GM12873 (cell line): ENCODE measurements around the gene LAMA3.

Experiments used
- TF ChIP-seq, protein P1 (sequence below): IDR thresholded peaks from 2 replicates; pipeline ENCODE4 v1.5.1; 2012; ENCODE audit warnings: low read depth, mild to moderate bottlenecking, moderate library complexity, low read length, control low read depth; ENCODE audit not compliant: insufficient read depth; ENCODE audit errors: missing control alignments

Gene LAMA3

DNA sequence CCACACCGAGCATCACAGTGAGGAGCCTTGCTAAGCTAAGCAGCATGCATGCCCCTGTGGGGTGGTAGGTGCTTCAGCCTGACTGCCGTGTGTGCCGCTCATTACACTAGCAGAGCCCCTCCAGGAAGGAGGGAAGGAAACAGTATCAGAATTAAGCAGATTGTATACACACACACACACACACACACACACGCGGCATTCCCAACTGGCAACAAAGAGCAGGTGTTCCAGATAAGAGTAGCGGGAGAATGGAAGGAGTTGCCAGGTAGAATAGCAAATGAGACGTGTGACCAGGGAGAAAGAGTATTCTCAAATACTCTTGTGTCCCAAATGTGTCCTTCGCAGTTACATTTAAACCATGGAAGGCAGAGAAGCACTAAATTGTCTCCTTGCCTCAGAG is 277.7 kb downstream of the LAMA3 start:
- TF ChIP-seq, protein P1, sequence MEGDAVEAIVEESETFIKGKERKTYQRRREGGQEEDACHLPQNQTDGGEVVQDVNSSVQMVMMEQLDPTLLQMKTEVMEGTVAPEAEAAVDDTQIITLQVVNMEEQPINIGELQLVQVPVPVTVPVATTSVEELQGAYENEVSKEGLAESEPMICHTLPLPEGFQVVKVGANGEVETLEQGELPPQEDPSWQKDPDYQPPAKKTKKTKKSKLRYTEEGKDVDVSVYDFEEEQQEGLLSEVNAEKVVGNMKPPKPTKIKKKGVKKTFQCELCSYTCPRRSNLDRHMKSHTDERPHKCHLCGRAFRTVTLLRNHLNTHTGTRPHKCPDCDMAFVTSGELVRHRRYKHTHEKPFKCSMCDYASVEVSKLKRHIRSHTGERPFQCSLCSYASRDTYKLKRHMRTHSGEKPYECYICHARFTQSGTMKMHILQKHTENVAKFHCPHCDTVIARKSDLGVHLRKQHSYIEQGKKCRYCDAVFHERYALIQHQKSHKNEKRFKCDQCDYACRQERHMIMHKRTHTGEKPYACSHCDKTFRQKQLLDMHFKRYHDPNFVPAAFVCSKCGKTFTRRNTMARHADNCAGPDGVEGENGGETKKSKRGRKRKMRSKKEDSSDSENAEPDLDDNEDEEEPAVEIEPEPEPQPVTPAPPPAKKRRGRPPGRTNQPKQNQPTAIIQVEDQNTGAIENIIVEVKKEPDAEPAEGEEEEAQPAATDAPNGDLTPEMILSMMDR: no peak

DNA sequence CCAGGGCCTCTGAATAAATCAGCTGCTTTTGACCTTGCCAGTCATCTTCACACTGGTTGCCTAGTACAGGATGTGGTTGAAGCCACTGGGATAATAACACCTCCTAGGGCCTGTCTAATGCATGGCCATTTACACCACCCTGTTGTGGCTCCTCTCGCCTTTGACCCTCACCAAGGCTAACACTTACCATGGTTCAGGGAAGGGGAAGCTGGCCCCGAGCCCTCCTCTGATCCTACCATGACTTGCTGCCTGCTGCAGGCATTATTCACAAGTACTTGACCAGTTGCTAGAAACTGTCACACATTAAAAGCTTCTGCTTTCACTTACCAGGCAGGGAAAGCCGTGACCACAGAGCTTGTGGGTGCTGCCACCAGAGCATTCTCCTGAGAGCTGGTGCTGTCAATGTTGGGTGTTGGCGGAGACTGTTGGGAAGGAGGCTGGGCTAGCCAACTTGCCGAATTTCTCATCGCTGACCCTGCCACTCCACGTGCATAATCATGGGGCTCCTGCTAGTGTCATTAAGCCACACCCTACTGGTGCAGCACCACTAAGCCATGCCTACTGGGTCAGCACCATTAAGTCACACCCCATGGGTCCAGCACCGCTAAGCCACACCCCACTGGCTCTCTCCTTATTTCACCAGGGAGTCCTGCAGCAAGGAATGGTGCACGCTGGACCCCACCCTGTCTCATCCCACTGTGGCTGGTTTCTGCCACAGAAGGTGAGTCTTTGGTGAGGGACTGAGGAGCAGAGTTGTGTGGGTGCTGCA is 278.3 kb downstream of the LAMA3 start:
- TF ChIP-seq, protein P1: no peak

DNA sequence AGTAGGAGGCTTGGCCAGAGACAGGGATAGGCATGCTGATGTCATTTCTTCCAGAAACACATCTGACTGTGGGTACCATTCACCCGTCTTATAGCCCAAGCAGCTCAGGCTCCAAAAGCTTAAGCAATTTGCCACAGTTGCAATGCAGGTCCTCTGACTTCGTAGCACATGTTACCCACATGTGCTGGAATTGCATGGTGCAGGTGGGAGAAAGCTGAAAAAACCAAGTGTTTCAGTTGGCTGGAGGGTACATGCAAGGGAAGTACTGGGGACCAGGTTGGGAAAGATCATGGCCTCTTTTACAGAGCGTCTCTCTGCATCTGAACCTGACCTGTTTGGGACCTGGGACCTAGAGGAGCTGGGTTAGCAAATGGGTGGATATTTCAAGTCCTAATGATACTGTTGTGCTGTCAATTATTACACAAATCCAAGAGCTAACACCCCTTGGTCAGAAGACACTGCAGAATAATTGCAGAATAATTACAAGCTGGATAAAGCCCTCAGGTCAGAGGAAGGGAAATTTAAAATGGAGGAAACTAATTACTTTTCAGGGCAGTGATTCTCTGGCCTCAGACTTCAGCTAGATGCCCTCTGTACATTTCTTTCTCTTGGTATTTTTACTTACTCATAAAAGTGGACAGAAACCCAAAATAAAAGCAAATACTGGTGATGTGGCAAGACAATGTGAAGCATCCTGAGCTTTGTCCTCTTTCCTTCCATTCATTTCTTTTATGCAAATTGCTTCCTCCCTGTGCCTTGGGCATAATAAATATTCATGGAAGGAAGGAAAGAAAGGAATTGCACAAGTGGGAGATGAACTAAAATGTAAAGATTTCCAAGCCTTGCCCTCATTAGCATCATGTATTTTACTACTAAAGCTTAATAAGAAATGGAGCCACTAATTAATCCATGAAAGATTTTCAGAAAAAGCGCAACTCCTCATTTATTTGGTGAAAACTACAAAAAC is 279.7 kb downstream of the LAMA3 start:
- TF ChIP-seq, protein P1: no peak

DNA sequence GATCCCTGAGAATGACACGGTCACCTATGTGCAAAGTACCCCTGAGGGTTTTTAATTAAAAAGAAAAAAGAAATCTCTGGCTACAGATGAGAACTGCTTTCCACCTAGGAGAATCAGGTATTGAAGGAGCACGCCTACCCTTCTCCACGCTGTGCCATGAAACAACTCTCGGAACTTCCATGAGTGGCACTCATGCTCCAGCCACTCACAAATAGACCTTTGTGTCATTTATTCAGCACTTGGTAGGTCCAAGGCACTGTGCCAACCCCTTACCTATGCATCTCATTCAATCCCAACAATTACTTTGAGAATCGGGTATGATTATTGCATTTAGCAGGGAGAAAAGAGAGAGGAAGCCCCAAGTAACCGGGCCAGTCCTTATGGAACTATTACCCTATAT is 280.4 kb downstream of the LAMA3 start:
- TF ChIP-seq, protein P1: no peak

DNA sequence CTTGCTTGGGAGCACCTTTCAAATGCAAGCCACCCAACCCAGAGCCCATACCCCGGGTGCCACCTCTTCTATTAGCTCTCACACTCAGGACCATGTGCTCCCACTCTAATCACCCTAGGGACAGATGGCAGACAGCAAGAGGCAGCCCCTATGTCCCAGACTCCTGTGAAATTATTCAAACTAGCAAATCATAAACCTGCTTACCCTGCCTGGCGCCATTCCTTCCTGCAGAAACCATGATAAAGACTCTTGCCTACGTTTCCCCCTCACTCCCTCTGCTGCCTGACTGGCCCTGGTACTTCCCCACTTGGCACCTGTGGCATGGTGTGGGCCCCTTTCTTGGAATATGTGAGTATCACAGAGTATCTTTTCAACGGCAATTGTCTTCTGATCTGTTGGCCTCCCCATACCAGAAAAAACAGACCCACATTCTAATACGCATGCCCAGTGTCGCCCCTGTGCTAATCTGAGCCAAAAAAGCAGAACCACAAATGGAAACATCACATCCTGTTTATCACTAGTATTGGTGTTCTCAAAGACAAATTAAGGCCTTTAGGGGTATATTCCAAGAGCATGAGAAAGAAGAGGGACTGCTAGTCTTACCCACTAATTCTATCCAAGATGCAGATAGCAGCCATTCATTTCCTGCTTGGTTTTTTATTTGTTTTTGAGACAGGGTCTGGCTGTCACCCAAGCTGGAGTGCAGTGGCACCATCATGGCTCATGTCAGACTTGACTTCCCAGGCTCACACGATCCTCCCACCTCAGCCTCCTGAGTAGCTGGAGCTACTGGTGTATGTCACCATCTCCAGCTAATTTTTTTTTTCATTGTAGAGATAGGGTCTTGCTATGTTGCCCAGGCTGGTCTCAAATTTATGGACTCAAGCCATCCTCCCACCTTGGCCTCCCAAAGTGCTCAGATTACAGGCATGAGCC is 281.2 kb downstream of the LAMA3 start:
- TF ChIP-seq, protein P1: no peak

DNA sequence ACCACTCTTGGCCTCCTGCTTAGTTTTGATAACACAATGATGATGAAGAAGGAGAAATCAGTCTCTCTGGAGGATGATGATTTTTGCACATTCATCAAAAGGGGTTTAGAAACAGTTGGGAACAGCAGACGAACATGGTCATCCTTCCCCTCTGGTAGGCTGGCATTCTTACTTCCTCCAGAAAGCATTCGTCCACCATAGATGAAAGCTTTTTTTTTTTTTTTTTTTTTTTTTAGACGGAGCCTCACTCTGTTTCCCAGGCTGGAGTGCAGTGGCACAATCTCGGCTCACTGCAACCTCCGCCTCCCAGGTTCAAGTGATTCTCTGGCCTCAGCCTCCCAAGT is 281.8 kb downstream of the LAMA3 start:
- TF ChIP-seq, protein P1: no peak
